ENCODE results near the gene IL12RB1.

The IL12RB1 gene

DNA sequence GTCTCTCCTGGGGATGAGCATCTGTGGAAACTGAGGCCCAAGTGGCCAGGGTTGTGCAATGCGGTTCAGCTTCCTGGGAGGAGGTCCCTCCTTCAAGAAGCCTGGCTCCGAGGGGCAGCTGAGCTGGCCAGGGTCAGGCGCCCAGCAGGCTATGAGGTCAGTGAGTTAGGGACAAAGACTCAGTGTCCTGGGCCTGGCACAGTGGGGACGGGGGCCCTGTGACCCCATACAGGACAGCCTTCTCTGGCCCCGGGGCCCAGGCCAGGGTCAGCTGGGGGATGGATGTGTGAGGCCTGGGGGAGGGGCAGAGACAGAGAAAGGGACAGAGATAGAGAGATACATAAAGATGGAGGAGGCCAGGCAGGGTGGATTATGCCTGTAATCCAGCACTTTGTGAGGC lies 3.0 kb upstream of the IL12RB1 start:
- DNase-seq (ENCODE audit: low read depth in 2 of 2), result no peak

DNA sequence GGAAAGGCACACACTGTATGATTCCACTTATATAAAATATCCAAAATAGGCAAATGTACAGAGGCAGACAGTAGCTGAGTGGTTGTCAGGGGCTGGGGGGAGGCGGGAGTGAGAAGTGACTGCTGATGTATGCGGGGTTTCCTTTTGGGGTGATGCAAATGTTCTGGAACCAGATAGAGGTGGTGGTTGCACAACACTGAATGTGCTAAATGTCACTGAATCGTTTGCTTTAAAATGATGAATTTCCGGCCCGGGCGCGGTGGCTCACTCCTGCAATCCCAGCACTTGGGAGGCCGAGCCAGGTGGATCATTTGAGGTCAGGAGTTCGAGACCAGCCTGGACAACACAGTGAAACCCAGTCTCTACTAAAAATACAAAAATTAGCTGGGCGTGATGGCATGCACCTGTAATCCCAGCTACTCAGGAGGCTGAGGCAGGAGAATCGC lies 2.4 kb upstream of the IL12RB1 start:
- DNase-seq (ENCODE audit: low read depth in 2 of 2), result peak in 1 of 2 donors; percentile 38

DNA sequence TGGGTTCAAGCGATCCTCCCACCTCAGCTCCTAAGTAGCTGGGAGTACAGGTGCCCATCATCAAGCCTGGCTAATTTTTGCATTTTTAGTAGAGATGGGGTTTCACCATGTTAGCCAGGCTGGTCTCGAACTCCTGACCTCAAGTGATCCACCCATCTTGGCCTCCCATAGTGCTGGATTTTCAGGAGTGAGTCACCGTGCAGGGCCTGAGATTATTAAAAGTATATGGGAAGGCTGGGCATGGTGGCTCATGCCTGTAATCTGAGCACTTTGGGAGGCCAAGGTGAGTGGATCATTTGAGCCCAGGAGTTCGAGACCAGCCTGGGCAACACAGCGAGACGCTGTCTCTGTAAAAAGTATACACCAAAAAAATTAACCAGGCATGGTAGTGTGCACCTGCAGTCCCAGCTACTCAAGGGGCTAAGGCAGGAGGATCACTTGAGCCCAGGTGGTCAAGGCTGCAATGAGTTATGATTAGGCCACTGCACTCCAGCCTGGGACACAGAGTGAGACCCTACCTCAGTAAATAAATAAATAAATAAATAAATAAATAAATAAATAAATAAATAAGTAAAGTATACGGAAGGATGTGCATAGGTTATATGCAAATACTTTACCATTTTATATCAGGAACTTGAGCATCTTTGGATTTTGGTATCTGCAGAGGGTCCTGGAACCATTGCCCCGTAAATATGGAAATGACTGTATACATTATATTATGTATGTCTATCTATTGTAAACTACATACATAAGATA lies 854 bp downstream of the IL12RB1 start:
- no peak for DNase-seq (ENCODE audit: low read depth in 2 of 2)

DNA sequence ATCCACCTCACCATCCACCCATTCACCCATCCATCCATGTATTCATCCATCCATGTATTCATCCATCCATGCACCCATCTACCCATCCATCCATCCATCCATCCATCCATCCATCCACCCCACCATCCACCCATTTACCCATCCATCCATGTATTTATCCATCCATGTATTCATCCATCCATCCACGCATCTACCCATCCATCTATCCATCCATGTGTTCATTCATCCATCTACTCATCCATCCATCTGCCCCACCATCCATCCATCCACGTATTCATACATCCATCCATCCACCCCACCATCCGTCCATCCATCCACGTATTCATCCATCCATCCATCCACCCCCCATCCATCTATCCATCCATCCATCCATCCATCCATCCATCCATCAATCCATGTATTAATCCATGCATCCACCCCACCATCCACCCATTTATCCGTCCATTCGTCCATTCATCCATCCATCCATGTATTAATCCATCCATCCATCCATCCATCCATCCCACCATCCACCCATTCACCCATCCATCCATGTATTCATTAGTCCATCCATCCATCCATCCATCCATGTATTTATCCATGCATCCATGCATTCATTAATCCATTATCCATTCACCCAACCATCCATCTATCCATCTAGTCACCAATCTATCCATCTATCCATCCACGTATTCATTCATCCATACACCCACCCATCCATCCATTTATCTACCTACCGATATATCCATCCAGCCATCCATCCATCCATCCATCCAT lies 2.6 kb downstream of the IL12RB1 start:
- no peak for DNase-seq (ENCODE audit: low read depth in 2 of 2)

- DNase-seq (ENCODE audit: low read depth in 2 of 2), result no peak
Observed at GRCh38 chr19:18074192-18074591, 12.5 kb downstream of the IL12RB1 start.

GRCh38 chr19:18073197-18073596 lies 13.5 kb downstream of the IL12RB1 start:
- no peak for DNase-seq (ENCODE audit: low read depth in 2 of 2)

- no peak for DNase-seq (ENCODE audit: low read depth in 2 of 2)
Observed at GRCh38 chr19:18072335-18072734, 14.4 kb downstream of the IL12RB1 start.

DNA sequence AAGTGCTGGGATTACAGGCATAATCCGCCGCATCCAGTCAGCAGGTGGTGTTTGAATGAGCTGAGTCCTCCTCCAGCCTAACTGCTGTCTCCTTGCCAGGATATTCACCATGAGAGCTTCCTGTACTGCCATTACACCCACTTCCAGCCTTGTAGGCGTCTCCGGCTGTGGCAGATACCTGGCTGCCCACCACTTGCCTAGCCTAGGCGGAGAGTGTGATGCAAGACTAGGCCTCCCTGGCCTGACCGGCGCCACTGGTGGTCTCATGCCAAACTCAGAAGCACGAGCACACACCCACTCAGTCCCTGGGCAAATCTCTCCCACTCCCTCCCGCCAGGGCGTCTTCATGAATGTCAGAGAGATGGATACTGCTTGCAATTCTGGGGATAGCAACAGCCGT lies 16.6 kb downstream of the IL12RB1 start:
- DNase-seq (ENCODE audit: low read depth in 2 of 2), result no peak

- no peak for DNase-seq (ENCODE audit: low read depth in 2 of 2)
Observed at GRCh38 chr19:18069383-18069782, 17.4 kb downstream of the IL12RB1 start.

DNA sequence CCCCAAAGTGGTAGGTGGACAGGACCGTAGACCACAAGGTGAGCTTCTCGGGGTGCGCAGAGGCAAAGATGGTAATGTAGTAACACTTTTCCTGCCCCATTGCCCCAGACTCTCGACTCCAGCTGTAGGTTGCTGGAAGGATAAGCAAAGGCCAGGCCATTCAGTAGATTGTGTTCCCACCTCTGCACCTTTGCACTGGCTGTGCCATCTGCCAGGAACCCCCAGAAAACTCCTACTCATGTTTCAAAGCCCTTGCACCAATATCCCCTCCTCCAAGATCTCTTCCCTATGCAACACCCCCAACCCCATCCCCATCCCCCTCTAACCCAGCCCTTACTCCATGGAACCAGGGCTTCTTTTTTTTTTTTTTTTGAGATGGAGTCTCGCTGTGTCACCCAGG lies 18.3 kb downstream of the IL12RB1 start:
- DNase-seq (ENCODE audit: low read depth in 2 of 2), result no peak

- DNase-seq (ENCODE audit: low read depth in 2 of 2), result no peak
Observed at GRCh38 chr19:18065173-18065495, 21.6 kb downstream of the IL12RB1 start.

- DNase-seq (ENCODE audit: low read depth in 2 of 2), result no peak
Observed at GRCh38 chr19:18063463-18063862, 23.3 kb downstream of the IL12RB1 start.

DNA sequence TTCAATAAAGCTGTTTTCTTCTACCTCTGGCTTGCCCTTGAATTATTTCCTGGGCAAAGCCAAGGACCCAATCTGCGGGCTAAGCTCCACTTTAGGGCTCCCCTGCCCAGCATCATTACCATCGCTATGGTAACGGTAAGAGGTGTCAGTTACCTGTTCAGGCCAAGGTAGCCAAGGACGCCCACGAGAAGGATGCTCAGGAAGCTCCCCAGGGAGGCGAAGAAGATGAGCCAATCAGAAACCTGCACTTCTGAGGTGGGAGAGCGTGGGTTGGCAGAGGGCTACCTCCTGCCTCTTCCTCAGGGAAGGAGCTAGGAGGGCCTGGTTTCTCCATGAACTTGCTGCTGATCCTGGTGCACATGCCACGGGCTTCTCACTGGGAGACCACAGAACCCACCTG lies 24.7 kb downstream of the IL12RB1 start:
- DNase-seq (ENCODE audit: low read depth in 2 of 2), result no peak

DNA sequence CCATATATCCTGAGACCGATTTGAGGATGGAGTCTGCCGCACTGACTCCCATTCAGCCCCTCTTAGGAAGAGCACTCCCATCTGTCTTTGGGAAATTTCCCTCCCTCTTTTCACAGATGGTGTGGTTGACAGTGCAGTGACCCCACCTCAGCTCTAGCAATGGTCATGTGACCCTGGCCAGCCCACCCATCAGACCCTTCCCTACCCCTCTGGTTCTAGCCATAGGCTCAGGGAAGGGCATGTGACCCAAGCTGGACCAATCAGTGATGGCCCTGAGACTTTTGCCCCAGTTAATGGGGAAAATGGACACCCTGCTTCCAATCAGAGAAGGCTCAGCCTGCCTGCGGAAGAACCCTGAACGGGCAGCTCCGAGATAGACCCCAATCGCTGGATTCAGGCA lies 26.3 kb downstream of the IL12RB1 start:
- DNase-seq (ENCODE audit: low read depth in 2 of 2), result no peak

- no peak for DNase-seq (ENCODE audit: low read depth in 2 of 2)
Observed at GRCh38 chr19:18059902-18060301, 26.8 kb downstream of the IL12RB1 start.

DNA sequence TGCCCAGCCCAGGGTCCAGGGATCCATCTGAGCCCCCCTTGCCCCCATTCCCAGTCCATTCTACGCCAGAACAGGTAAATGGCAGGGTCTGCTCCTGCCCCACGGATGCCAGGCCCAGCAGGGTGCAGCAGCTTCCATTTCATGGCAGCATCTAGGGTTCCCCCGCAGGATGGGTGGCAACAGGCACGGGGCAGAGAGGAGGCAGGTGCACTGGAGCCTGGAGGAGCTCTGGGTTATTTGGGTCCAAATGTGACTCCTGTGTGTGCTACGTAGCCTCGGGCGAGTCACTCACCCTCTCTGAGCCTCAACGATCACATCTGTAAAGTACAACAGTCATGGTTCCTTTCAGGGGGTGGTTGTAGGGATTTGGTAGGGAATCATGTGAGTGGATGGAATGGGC lies 27.4 kb downstream of the IL12RB1 start:
- DNase-seq (ENCODE audit: low read depth in 2 of 2), result no peak

DNA sequence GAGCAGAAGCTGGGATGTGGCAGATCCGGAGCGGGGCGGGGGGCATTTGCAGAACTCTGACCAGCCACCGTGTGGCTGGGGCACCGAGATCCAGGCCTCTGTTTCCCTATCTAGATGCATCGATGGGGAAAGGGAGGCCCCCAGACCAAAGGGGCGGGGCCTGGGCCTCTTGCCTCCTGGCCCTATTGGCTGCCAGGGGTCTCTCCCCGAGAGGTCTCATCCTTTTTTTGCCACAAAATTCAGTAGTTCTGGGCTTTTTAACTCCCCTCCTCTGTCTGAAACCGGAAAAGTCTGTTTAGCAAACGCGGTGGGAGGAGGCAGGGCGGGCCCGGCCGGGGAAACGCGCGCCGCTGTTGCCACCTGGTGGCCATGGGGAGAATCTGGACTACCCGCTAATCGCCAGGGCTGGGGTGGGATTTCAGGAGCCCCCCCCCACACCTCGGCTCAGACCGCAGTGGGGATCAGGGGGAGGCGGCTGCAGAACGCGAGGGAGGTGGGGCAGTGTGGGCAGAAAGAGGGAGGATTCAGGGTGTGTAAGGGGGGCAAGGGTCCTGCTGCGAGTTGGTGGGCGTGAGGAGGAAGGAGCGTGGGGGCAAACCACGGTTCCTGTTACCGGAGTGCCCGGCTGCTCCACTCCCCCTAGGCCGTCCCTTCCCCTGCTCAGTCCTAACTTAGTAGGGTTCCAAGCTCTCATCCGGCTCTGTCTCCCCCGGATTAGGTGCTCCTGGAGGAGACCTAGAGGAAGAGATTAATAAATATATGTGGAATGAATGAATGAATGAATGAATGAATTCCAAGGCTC lies 28.3 kb downstream of the IL12RB1 start:
- peak; percentile 74 to 80 for DNase-seq (ENCODE audit: low read depth in 2 of 2)

DNA sequence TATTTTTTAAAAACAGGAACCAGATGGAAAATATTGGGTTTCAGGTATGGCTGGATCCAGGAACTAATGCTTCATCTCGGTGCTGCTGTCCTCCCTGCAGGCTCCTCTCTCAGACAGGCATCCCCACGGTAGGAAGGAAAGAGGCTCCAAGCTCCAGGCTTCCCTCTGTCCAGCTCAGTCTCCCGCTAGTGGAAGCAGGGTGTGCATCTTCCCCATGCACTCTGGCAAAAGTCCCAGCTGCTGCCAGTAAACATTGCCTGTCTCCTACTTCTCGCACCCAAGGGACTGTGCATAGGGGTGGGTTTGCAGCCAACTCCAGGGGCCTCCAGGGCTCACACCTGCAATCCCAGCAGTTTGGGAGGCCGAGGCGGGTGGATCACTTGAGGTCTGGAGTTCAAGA lies 29.2 kb downstream of the IL12RB1 start:
- DNase-seq (ENCODE audit: low read depth in 2 of 2), result no peak

GRCh38 chr19:18055967-18056366 lies 30.8 kb downstream of the IL12RB1 start:
- no peak for DNase-seq (ENCODE audit: low read depth in 2 of 2)

DNA sequence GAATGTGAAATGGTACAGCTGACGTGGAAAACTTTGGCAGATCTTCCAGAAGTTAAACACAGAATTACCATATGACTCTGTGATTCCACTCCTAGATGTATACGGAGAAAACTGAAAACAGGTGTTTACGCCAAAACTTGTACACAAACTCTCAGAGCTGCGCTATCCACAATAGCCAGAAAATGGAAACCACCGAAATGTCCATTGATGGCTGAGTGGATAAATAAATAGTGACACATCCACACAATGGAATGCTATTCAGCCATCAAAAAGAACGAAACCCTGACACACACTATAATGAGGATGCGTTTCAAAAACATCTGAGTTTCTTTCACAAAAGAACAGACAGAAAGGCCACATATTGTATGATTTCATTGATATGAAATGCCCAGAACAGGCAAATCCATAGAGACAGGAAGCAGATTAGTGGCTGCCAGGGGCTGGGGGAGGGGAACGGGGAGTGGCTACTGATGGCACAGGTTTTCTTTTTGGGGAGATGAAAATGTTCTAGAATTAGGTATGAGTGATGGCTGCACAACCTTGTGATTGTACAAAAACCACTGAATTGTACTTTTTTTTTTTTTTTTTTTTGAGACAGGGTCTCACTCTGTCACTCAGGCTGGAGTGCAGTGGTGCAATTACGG lies 33.0 kb downstream of the IL12RB1 start:
- DNase-seq (ENCODE audit: low read depth in 2 of 2), result no peak

DNA sequence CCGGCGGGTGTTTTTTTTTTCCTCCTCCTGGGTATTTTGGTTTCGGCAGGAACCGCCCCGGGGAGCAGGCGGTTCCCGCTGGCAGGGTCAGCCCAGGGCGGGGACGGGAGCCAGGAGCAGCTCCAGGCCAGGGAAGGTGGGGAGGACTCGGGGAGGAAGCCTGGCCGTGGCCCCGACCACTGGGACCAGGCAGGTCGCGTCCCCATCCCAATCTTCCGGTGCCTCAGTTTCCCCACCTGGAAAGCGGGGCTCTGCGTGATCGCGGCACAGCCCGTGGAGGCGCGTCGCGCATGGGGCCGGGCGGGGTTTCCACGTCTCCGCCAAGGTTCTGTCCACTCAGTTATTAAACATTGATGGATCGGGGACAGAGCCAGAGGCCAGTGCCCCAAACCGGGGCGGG lies 34.8 kb downstream of the IL12RB1 start:
- no peak for DNase-seq (ENCODE audit: low read depth in 2 of 2)

GRCh38 chr19:18049385-18049784 lies 37.3 kb downstream of the IL12RB1 start:
- no peak for DNase-seq (ENCODE audit: low read depth in 2 of 2)
